GM21423 (cell line): Measurements from ENCODE around the gene NCAPG.

Source experiments
- ATAC-seq: cut with Tn5 transposase; IDR thresholded peaks from one replicate; pipeline ENCODE4 v1.9.1; 2021; ENCODE audit warnings: mild to moderate bottlenecking, moderate library complexity; ENCODE audit not compliant: unreplicated experiment

Gene NCAPG

GRCh38 chr4:17810260-17811077 lies at the start of gene NCAPG, which contains the start of gene DCAF16:
Gene NCAPG (plus strand): TSS chr4:17810979. CDS start chr4:17811078, 99 bp downstream.
Gene DCAF16 (minus strand): TSS chr4:17810757. CDS start chr4:17804141, 6,616 bp downstream.
- ATAC-seq = peak; percentile 90

GRCh38 chr4:17761062-17761461 lies 49.7 kb upstream of the NCAPG start:
- no peak for ATAC-seq

GRCh38 chr4:17762726-17763125 lies 48.1 kb upstream of the NCAPG start:
- no peak for ATAC-seq

GRCh38 chr4:17763416-17763815 lies 47.4 kb upstream of the NCAPG start:
- no peak for ATAC-seq

GRCh38 chr4:17763931-17764330 lies 46.8 kb upstream of the NCAPG start:
- no peak for ATAC-seq

- no peak for ATAC-seq
Measured at GRCh38 chr4:17765514-17766286, 45.1 kb upstream of the NCAPG start.

GRCh38 chr4:17766826-17767458 lies 43.8 kb upstream of the NCAPG start:
- no peak for ATAC-seq

GRCh38 chr4:17769406-17770174 lies 41.2 kb upstream of the NCAPG start:
- no peak for ATAC-seq

- no peak for ATAC-seq
Measured at GRCh38 chr4:17770845-17771244, 39.9 kb upstream of the NCAPG start.

- no peak for ATAC-seq
Measured at GRCh38 chr4:17771284-17771908, 39.4 kb upstream of the NCAPG start.

GRCh38 chr4:17773135-17773698 lies 37.6 kb upstream of the NCAPG start:
- ATAC-seq = no peak

- no peak for ATAC-seq
Measured at GRCh38 chr4:17778431-17778830, 32.3 kb upstream of the NCAPG start.

- no peak for ATAC-seq
Measured at GRCh38 chr4:17780501-17781299, 30.1 kb upstream of the NCAPG start.

- ATAC-seq = no peak
Measured at GRCh38 chr4:17781300-17782287, 29.2 kb upstream of the NCAPG start, which contains the start of gene FAM184B. Gene FAM184B (minus strand): TSS chr4:17781621. CDS start chr4:17781299, 322 bp downstream.

- ATAC-seq = no peak
Measured at GRCh38 chr4:17785858-17786257, 24.9 kb upstream of the NCAPG start.

GRCh38 chr4:17786567-17786966 lies 24.2 kb upstream of the NCAPG start:
- ATAC-seq = no peak

GRCh38 chr4:17787315-17787714 lies 23.5 kb upstream of the NCAPG start:
- ATAC-seq = no peak

- ATAC-seq = no peak
Measured at GRCh38 chr4:17788956-17789355, 21.8 kb upstream of the NCAPG start.
